A673 (cell line): Measurements from ENCODE around the gene GRID2. TPM values are rescaled to one million over a fixed set of nuclear protein-coding genes. Genes with fewer than 3 reads are reported as not detected.

Experiments used
- BruUV-seq: library from RNA; stranded (reverse); fragments of 400-500 nt; replicated peaks from 2 replicates; lab custom pipeline; 2021; lab: Mats Ljungman, UMichigan
- CTCF ChIA-PET: fragments of 300-600 bp; sonication (Branson Sonifier 250); formaldehyde crosslinking; loops from one replicate; lab custom pipeline; 2022; ENCODE audit warnings: antibody characterized with exemption; lab: Charles Lee
- POLR2A ChIA-PET: fragments of 300-600 bp; sonication (Branson Sonifier 250); formaldehyde crosslinking; loops from one replicate; lab custom pipeline; 2022; ENCODE audit warnings: antibody characterized with exemption; ENCODE audit not compliant: low non-redundant PET; lab: Charles Lee
- DNase-seq: peaks from one replicate; pipeline ENCODE4 v3.0.0-alpha.2; 2015; ENCODE audit warnings: low spot score
- H3K27ac ChIP-seq: fragments of 200-600 bp; sonication (generic); 2 replicates; pipeline ENCODE4 v1.5.1; 2016; ENCODE audit warnings: mixed run types, low read depth, mild to moderate bottlenecking, mixed read lengths, antibody characterized with exemption, low read length; ENCODE audit not compliant: poor library complexity, severe bottlenecking
- H3K27me3 ChIP-seq: fragments of 200-600 bp; sonication (generic); replicated peaks from 2 replicates; pipeline ENCODE4 v1.6.1; 2017; ENCODE audit warnings: mixed run types, low read depth, mild to moderate bottlenecking, mixed read lengths, antibody characterized with exemption, low read length; ENCODE audit not compliant: insufficient read depth, poor library complexity
- H3K36me3 ChIP-seq: fragments of 200-600 bp; sonication (generic); 2 replicates; pipeline ENCODE4 v1.6.1; 2016; ENCODE audit warnings: mixed run types, mild to moderate bottlenecking, mixed read lengths, antibody characterized with exemption, low read length; ENCODE audit not compliant: insufficient read depth, poor library complexity, severe bottlenecking
- H3K4me1 ChIP-seq: fragments of 200-600 bp; sonication (generic); 2 replicates; pipeline ENCODE4 v1.6.1; 2017; ENCODE audit warnings: mixed run types, mild to moderate bottlenecking, mixed read lengths, antibody characterized with exemption, low read length; ENCODE audit not compliant: insufficient read depth, poor library complexity, severe bottlenecking
- H3K4me3 ChIP-seq: fragments of 200-600 bp; sonication (generic); 2 replicates; pipeline ENCODE4 v1.5.1; 2016; ENCODE audit warnings: low read depth, mixed run types, mild to moderate bottlenecking, mixed read lengths, low read length; ENCODE audit not compliant: poor library complexity, severe bottlenecking
- H3K9me3 ChIP-seq: fragments of 200-600 bp; sonication (generic); 2 replicates; pipeline ENCODE4 v1.6.1; 2016; ENCODE audit warnings: mixed run types, low read depth, mild to moderate bottlenecking, mixed read lengths, antibody characterized with exemption, low read length; ENCODE audit not compliant: poor library complexity, severe bottlenecking
- EZH2 ChIP-seq: fragments of 200-600 bp; sonication (generic); IDR thresholded peaks from 2 replicates; pipeline ENCODE4 v1.6.1; 2017; ENCODE audit warnings: borderline replicate concordance, low read depth, mild to moderate bottlenecking, mixed read lengths, antibody characterized with exemption, low read length; ENCODE audit not compliant: poor library complexity, severe bottlenecking
- intact Hi-C: fragments of 100-400 bp; cut with micrococcal nuclease; formaldehyde crosslinking; loops from one replicate; pipeline ENCODE4 v1.10.0; 2022; ENCODE audit not compliant: unreplicated experiment
- total RNA-seq: library from RNA; stranded (reverse); gene quantifications from 2 replicates; pipeline ENCODE4 v1.2.3, GENCODE V29; 2021
- TF ChIP-seq, protein P1 (sequence below): fragments of 300-800, 200-600 bp; sonication (generic); conservative IDR thresholded peaks from 2 replicates; pipeline ENCODE4 v1.5.1; 2017; ENCODE audit warnings: low read depth, mild to moderate bottlenecking, antibody characterized with exemption, low read length, moderate library complexity, mixed read lengths

GRID2 gene
- total RNA-seq, 1 experiment from 2014 or later, result not detected

DNA sequence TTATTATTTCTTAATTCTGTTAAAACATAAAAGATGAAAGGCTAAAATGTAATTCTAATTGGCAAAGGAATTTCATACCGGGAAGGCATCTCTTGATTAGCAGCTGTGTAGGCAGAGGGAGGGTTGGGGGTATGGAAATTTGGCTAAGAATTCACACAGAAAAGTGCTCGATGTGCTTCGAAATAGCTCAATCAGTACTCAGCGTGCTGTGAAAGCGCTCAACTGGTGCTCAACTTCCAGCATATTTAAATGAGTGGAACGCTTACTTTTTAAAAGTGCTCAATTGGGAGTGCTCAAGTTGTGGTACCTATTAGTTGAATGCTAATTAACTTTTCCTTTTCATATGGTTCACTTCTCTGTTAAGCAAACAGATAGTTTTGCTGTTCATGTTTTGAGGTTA, 828.9 kb downstream of the GRID2 start:
- Histone ChIP-seq H3K4me1 (no peaks in the 10 kb centered on the region), H3K4me3 (no peak overlapping the region), H3K27me3 (no peaks in the 10 kb centered on the region), H3K9me3 (no peaks in the 10 kb centered on the region), H3K36me3 (no peaks in the 10 kb centered on the region), H3K27ac (no peak overlapping the region)
- BruUV-seq, result no TSS peak
- no peak for TF ChIP-seq EZH2
- TF ChIP-seq, protein P1, sequence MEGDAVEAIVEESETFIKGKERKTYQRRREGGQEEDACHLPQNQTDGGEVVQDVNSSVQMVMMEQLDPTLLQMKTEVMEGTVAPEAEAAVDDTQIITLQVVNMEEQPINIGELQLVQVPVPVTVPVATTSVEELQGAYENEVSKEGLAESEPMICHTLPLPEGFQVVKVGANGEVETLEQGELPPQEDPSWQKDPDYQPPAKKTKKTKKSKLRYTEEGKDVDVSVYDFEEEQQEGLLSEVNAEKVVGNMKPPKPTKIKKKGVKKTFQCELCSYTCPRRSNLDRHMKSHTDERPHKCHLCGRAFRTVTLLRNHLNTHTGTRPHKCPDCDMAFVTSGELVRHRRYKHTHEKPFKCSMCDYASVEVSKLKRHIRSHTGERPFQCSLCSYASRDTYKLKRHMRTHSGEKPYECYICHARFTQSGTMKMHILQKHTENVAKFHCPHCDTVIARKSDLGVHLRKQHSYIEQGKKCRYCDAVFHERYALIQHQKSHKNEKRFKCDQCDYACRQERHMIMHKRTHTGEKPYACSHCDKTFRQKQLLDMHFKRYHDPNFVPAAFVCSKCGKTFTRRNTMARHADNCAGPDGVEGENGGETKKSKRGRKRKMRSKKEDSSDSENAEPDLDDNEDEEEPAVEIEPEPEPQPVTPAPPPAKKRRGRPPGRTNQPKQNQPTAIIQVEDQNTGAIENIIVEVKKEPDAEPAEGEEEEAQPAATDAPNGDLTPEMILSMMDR, result no peak
- no peak for DNase-seq
- intact Hi-C loops, result no loop called here
- ChIA-PET CTCF (no interaction called here), POLR2A (no interaction called here)

DNA sequence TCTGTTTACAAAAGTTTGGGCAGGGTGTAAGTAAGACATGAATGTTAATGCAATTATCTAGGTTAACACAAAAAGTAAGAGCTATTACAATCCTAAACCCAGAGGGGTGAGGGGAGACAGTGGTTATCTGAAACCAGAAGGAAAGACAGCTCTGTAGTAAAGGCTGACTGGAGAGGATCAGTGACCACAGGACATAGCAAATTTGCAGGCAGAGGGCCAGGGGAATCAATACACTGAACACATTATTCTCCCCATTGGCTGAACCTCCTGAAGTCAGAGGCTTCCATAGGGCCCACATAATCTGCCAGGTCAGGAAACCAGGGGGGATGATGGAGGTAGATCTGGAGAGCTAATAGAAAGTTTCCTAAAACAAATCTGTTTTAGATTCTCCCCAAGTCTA, 835.4 kb downstream of the GRID2 start:
- Histone ChIP-seq H3K36me3 (no peaks in the 10 kb centered on the region), H3K9me3 (no peaks in the 10 kb centered on the region), H3K27ac (no peak overlapping the region), H3K27me3 (no peaks in the 10 kb centered on the region), H3K4me1 (no peaks in the 10 kb centered on the region), H3K4me3 (no peak overlapping the region)
- POLR2A ChIA-PET, result no interaction called here
- no peak for TF ChIP-seq EZH2
- TF ChIP-seq, protein P1, result no peak
- no peak for DNase-seq
- BruUV-seq, result no TSS peak
- intact Hi-C loops, result no loop called here
- CTCF ChIA-PET, result no interaction called here

DNA sequence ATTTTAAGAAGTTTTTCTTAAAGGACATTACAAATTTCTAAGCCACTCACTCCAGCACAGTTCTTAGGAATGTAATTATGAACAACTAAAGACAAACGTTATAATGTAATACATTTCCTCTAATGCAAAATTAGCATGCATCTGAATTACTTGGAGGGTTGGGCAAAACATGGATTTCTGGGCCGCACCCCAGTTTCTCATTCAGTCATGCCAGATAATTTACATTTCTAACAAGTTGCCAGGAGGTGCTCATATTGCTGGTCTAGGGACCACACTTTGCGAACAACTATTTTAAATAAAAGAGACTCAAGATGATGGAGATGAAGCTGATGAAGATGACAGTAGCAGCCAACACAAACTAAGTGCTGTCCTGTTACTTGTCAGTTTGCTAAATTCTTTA, 840.1 kb downstream of the GRID2 start:
- no TSS peak for BruUV-seq
- peaks cover 4% of the 10 kb centered on the region for H3K4me1 ChIP-seq
- no peaks in the 10 kb centered on the region for H3K9me3 ChIP-seq
- no peaks in the 10 kb centered on the region for H3K27me3 ChIP-seq
- no peaks in the 10 kb centered on the region for H3K36me3 ChIP-seq
- intact Hi-C loops, result no loop called here
- H3K4me3 ChIP-seq, result no peak overlapping the region
- POLR2A ChIA-PET, result no interaction called here
- TF ChIP-seq, protein P1, result no peak
- TF ChIP-seq EZH2, result no peak
- no peak for DNase-seq
- H3K27ac ChIP-seq, result no peak overlapping the region
- CTCF ChIA-PET, result no interaction called here
